GM19468 (cell line): Measurements from ENCODE around the gene COIL.
"Not testable (repeated sequence)": the region's sequence is repeated elsewhere in the genome, so short reads cannot be mapped to it uniquely, and the experiment has no call there.

Experiments
- ATAC-seq: cut with Tn5 transposase; IDR thresholded peaks from one replicate; pipeline ENCODE4 v1.9.1; 2021; ENCODE audit warnings: mild to moderate bottlenecking, moderate library complexity, moderate number of reproducible peaks; ENCODE audit not compliant: unreplicated experiment; ENCODE audit errors: extremely low read depth

Gene COIL

GRCh38 chr17:56979091-56979480, 18.2 kb upstream of the COIL start:
- no peak for ATAC-seq

GRCh38 chr17:56978441-56979090, 17.7 kb upstream of the COIL start:
- ATAC-seq: no peak

- no peak for ATAC-seq
Measured at GRCh38 chr17:56977673-56978395, 17.0 kb upstream of the COIL start, which contains the start of gene SCPEP1. TSS of gene SCPEP1 (plus strand) at chr17:56978131. CDS start at chr17:56978160, 29 bp downstream.

GRCh38 chr17:56976941-56977608, 16.2 kb upstream of the COIL start:
- no peak for ATAC-seq

GRCh38 chr17:56975656-56976055, 14.8 kb upstream of the COIL start:
- ATAC-seq: no peak

- ATAC-seq: no peak
Measured at GRCh38 chr17:56974055-56974454, 13.2 kb upstream of the COIL start.

GRCh38 chr17:56973520-56973919, 12.7 kb upstream of the COIL start:
- no peak for ATAC-seq

- ATAC-seq: no peak
Measured at GRCh38 chr17:56972111-56972730, 11.4 kb upstream of the COIL start.

GRCh38 chr17:56970974-56971373, 10.1 kb upstream of the COIL start:
- no peak for ATAC-seq

- no peak for ATAC-seq
Measured at GRCh38 chr17:56966338-56966737, 5.5 kb upstream of the COIL start.

- ATAC-seq: not testable (repeated sequence)
Measured at GRCh38 chr17:56965681-56966080, 4.8 kb upstream of the COIL start.

GRCh38 chr17:56965241-56965640, 4.4 kb upstream of the COIL start:
- ATAC-seq: not testable (repeated sequence)

GRCh38 chr17:56956992-56957391, 3.9 kb downstream of the COIL start:
- ATAC-seq: no peak

GRCh38 chr17:56949595-56949994, 11.3 kb downstream of the COIL start:
- ATAC-seq: no peak

GRCh38 chr17:56948491-56948890, 12.4 kb downstream of the COIL start:
- no peak for ATAC-seq

GRCh38 chr17:56947741-56948140, 13.1 kb downstream of the COIL start:
- ATAC-seq: no peak

GRCh38 chr17:56945938-56946505, 14.8 kb downstream of the COIL start:
- no peak for ATAC-seq

- no peak for ATAC-seq
Measured at GRCh38 chr17:56943505-56944125, 17.2 kb downstream of the COIL start.

GRCh38 chr17:56939869-56940484, 20.9 kb downstream of the COIL start:
- ATAC-seq: no peak

- ATAC-seq: not testable (repeated sequence)
Measured at GRCh38 chr17:56938206-56938605, 22.6 kb downstream of the COIL start.
